Liver (tissue), 9 donors: ENCODE data around the gene PHLDA2. TPM values are rescaled to one million over a fixed set of nuclear protein-coding genes. Genes with fewer than 3 reads are reported as not detected.
"Not testable (repeated sequence)": the region's sequence is repeated elsewhere in the genome, so short reads cannot be mapped to it uniquely, and the experiment has no call there.

Experiments used
- DNase-seq: peaks from one replicate; pipeline ENCODE4 v3.0.0-alpha.2; 2017; ENCODE audit warnings: low spot score
- H3K27ac ChIP-seq, 2 donors: one replicate each; pipeline ENCODE4 v1.7.0; 2013; ENCODE audit warnings: inconsistent platforms in 2 of 2, low read length in 2 of 2, control low read depth in 1 of 2, low read depth in 1 of 2, mild to moderate bottlenecking in 1 of 2
- H3K27me3 ChIP-seq, 4 donors: one replicate each; pipeline versions ENCODE4 v1.6.1 to v1.7.0; 2013; ENCODE audit warnings: low read length in 3 of 4, inconsistent platforms in 1 of 4, mild to moderate bottlenecking in 1 of 4, moderate library complexity in 1 of 4; ENCODE audit not compliant: control insufficient read depth in 4 of 4, insufficient read depth in 4 of 4
- H3K36me3 ChIP-seq, 4 donors: one replicate each; pipeline versions ENCODE4 v1.6.1 to v1.7.0; 2013; ENCODE audit warnings: low read length in 3 of 4, mild to moderate bottlenecking in 3 of 4, low read depth in 1 of 4, moderate library complexity in 1 of 4; ENCODE audit not compliant: control insufficient read depth in 4 of 4, insufficient read depth in 3 of 4
- H3K4me1 ChIP-seq, 4 donors: one replicate each; pipeline versions ENCODE4 v1.6.1 to v1.7.0; 2013; ENCODE audit warnings: low read length in 3 of 4, mild to moderate bottlenecking in 3 of 4, moderate library complexity in 1 of 4; ENCODE audit not compliant: control insufficient read depth in 4 of 4, insufficient read depth in 4 of 4
- H3K4me3 ChIP-seq, 3 donors: one replicate each; pipeline versions ENCODE4 v1.6.1 to v1.7.0; 2013; ENCODE audit warnings: low read length in 3 of 3, control low read depth in 1 of 3, low read depth in 1 of 3, mild to moderate bottlenecking in 1 of 3
- H3K9ac ChIP-seq, 2 donors: one replicate each; pipeline ENCODE4 v1.7.0; 2013; ENCODE audit warnings: low read length in 2 of 2, mild to moderate bottlenecking in 2 of 2, moderate library complexity in 2 of 2, control low read depth in 1 of 2, low read depth in 1 of 2
- H3K9me3 ChIP-seq, 4 donors: one replicate each; pipeline versions ENCODE4 v1.6.1 to v1.7.0; 2013; ENCODE audit warnings: low read length in 3 of 4; ENCODE audit not compliant: control insufficient read depth in 4 of 4
- EGR1 ChIP-seq, 2 donors: IDR thresholded peaks; 2 replicates each; pipeline ENCODE4 v1.6.1; 2016 to 2018; ENCODE audit warnings: antibody characterized with exemption in 2 of 2, low read depth in 2 of 2
- FOXA1 ChIP-seq: IDR thresholded peaks from 2 replicates; pipeline ENCODE4 v1.6.1; 2016; ENCODE audit warnings: antibody characterized with exemption
- FOXA2 ChIP-seq: IDR thresholded peaks from 2 replicates; pipeline ENCODE4 v1.6.1; 2016; ENCODE audit warnings: antibody characterized with exemption
- HNF4A ChIP-seq, 2 donors: conservative IDR thresholded peaks; 2 replicates each; pipeline ENCODE4 v1.6.1; 2016; ENCODE audit warnings: antibody characterized with exemption in 2 of 2, mild to moderate bottlenecking in 2 of 2
- HNF4G ChIP-seq: IDR thresholded peaks from 2 replicates; pipeline ENCODE4 v1.6.1; 2016; ENCODE audit warnings: antibody characterized with exemption
- JUND ChIP-seq, 2 donors: IDR thresholded peaks; 2 replicates each; pipeline ENCODE4 v1.6.1; 2016; ENCODE audit warnings: antibody characterized with exemption in 2 of 2
- MAX ChIP-seq: IDR thresholded peaks from 2 replicates; pipeline ENCODE4 v1.6.1; 2016; ENCODE audit warnings: antibody characterized with exemption
- NR2F2 ChIP-seq: IDR thresholded peaks from 2 replicates; pipeline ENCODE4 v1.6.1; 2016; ENCODE audit warnings: antibody characterized with exemption
- RAD21 ChIP-seq, 2 donors: IDR thresholded peaks; 2 replicates each; pipeline ENCODE4 v1.6.1; 2016; ENCODE audit warnings: antibody characterized with exemption in 2 of 2, mild to moderate bottlenecking in 2 of 2
- REST ChIP-seq: IDR thresholded peaks from 2 replicates; pipeline ENCODE4 v1.6.1; 2016; ENCODE audit warnings: antibody characterized with exemption, mild to moderate bottlenecking
- SP1 ChIP-seq: IDR thresholded peaks from 2 replicates; pipeline ENCODE4 v1.6.1; 2018; ENCODE audit warnings: antibody characterized with exemption, mild to moderate bottlenecking
- TAF1 ChIP-seq: conservative IDR thresholded peaks from 2 replicates; pipeline ENCODE4 v1.6.1; 2016; ENCODE audit warnings: antibody characterized with exemption, mild to moderate bottlenecking
- YY1 ChIP-seq: IDR thresholded peaks from 2 replicates; pipeline ENCODE4 v1.6.1; 2016; ENCODE audit warnings: antibody characterized with exemption, mild to moderate bottlenecking
- WGBS: extraction: QIAGEN DNeasy Blood & Tissue Kit; methylation state at CpG from one replicate; pipeline ENCODE4 v1.1.7; 2013; 5-methylcytosine and 5-hydroxymethylcytosine counted together
- polyA plus RNA-seq, 2 donors: library from polyadenylated mRNA; stranded (reverse) in 1 of 2; unstranded in 1 of 2; fragments of 200-250 nt in 1 of 2; fragments of >200 nt in 1 of 2; fragmentation: Nextera tagmentation in 1 of 2; extraction: Ambion mirVana in 1 of 2; gene quantifications; one replicate each; pipeline versions ENCODE4 v1.2.1 to v1.2.3, GENCODE V29; 2013 to 2015
- total RNA-seq, 2 donors: library from RNA; depleted of rRNA; stranded (reverse); fragments of >200 nt; gene quantifications; one replicate each; pipeline ENCODE4 v1.2.3, GENCODE V29; 2014
- TF ChIP-seq, protein P1 (sequence below): IDR thresholded peaks from 2 replicates; pipeline ENCODE4 v1.6.1; 2016; ENCODE audit warnings: antibody characterized with exemption
- TF ChIP-seq, protein P2 (sequence below): fragments of 150-350 bp; IDR thresholded peaks from 2 replicates; pipeline ENCODE4 v1.5.1; 2017; ENCODE audit warnings: improper control_type of control experiment, low read depth, low read length; ENCODE audit not compliant: missing input control
- donor health status: healthy.
- donor health status: healthy.
- donor health status: healthy.
- donor health status: healthy.
- donor health status: healthy.

Gene PHLDA2
- total and polyA plus RNA-seq, 4 donors: 0.23 to 1.4 (median 0.99) TPM; not detected in 1

DNA sequence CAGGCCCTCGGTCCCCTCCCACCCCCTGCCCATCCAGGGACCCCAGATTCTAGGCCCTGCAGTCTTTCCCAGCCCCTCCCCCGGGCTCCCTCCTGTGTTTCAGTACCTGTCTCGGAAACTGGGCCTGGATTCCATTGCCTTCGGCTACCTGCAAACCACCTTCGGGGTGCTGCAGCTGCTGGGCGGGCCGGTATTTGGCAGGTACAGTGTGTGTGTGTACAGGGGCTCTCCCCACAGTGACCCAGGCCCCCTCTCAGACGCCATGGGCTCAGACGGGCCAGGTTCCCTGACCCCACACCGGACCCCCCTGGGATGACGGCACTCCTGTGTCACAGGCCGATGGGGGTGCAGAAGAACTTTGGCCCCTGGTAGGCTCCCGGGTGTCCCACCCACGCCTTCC, 21.1 kb downstream of the PHLDA2 start:
- Histone ChIP-seq H3K27ac (no peak overlapping the region), H3K9ac (no peak overlapping the region), H3K4me1 (peaks cover 3 to 7% (median 5%) of the 10 kb centered on the region in 4 donors), H3K27me3 (no peaks in the 10 kb centered on the region), H3K4me3 (no peak overlapping the region), H3K36me3 (no peaks in the 10 kb centered on the region), H3K9me3 (no peaks in the 10 kb centered on the region)
- TF ChIP-seq HNF4A (conservative IDR thresholded peaks at IDR 0.05): no peak
- no peak for TF ChIP-seq REST
- TF ChIP-seq NR2F2: no peak
- TF ChIP-seq HNF4G: no peak
- TF ChIP-seq EGR1 (IDR thresholded peaks at IDR 0.05; ENCODE audit: low read depth in 2 of 2): no peak
- no peak for TF ChIP-seq FOXA1
- TF ChIP-seq SP1: no peak
- TF ChIP-seq FOXA2: no peak
- TF ChIP-seq, protein P1, sequence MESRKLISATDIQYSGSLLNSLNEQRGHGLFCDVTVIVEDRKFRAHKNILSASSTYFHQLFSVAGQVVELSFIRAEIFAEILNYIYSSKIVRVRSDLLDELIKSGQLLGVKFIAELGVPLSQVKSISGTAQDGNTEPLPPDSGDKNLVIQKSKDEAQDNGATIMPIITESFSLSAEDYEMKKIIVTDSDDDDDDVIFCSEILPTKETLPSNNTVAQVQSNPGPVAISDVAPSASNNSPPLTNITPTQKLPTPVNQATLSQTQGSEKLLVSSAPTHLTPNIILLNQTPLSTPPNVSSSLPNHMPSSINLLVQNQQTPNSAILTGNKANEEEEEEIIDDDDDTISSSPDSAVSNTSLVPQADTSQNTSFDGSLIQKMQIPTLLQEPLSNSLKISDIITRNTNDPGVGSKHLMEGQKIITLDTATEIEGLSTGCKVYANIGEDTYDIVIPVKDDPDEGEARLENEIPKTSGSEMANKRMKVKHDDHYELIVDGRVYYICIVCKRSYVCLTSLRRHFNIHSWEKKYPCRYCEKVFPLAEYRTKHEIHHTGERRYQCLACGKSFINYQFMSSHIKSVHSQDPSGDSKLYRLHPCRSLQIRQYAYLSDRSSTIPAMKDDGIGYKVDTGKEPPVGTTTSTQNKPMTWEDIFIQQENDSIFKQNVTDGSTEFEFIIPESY: no peak
- TF ChIP-seq, protein P2, sequence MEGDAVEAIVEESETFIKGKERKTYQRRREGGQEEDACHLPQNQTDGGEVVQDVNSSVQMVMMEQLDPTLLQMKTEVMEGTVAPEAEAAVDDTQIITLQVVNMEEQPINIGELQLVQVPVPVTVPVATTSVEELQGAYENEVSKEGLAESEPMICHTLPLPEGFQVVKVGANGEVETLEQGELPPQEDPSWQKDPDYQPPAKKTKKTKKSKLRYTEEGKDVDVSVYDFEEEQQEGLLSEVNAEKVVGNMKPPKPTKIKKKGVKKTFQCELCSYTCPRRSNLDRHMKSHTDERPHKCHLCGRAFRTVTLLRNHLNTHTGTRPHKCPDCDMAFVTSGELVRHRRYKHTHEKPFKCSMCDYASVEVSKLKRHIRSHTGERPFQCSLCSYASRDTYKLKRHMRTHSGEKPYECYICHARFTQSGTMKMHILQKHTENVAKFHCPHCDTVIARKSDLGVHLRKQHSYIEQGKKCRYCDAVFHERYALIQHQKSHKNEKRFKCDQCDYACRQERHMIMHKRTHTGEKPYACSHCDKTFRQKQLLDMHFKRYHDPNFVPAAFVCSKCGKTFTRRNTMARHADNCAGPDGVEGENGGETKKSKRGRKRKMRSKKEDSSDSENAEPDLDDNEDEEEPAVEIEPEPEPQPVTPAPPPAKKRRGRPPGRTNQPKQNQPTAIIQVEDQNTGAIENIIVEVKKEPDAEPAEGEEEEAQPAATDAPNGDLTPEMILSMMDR: no peak
- no peak for TF ChIP-seq MAX
- no peak for TF ChIP-seq YY1
- no peak for TF ChIP-seq RAD21 (IDR thresholded peaks at IDR 0.05)
- no peak for TF ChIP-seq TAF1
- no peak for TF ChIP-seq JUND (IDR thresholded peaks at IDR 0.05)
- no peak for DNase-seq
- 96% methylated on average over 14 of the region's 14 CpGs for WGBS

GRCh38 chr11:2905299-2905698, 23.9 kb downstream of the PHLDA2 start:
- H3K9me3 ChIP-seq, H3K27me3 ChIP-seq, H3K9ac ChIP-seq, H3K4me3 ChIP-seq, DNase-seq, H3K36me3 ChIP-seq, H3K27ac ChIP-seq: not testable (repeated sequence)
- WGBS: 90% methylated on average over 7 of the region's 7 CpGs
- H3K4me1 ChIP-seq: peaks cover 8 to 23% (median 14%) of the 10 kb centered on the region in 4 donors
